Cardiac muscle cell (in vitro differentiated cells and primary cell): Measurements from ENCODE around the gene LRIG2. TPM values are rescaled to one million over a fixed set of nuclear protein-coding genes. Genes with fewer than 3 reads are reported as not detected.
A peak's percentile ranks its signal among the peaks of the same experiment; 100 is the strongest.

ENCODE experiments used
- DNase-seq, 2 donors: peaks; one replicate each; pipeline versions ENCODE4 v3.0.0 to v3.0.0-alpha.2; 2010 to 2017; ENCODE audit warnings: low read depth in 1 of 2, low spot score in 1 of 2
- H3K27ac ChIP-seq: fragments of 200-600 bp; sonication (generic); 2 replicates; pipeline ENCODE4 v1.5.1; 2016
- H3K27me3 ChIP-seq: fragments of 200-600 bp; sonication (generic); 2 replicates; pipeline ENCODE4 v1.6.0; 2016; ENCODE audit warnings: control low read depth
- H3K36me3 ChIP-seq: fragments of 200-600 bp; sonication (generic); 2 replicates; pipeline ENCODE4 v1.5.1; 2016; ENCODE audit warnings: control low read depth
- H3K4me1 ChIP-seq: fragments of 200-600 bp; sonication (generic); 2 replicates; pipeline ENCODE4 v1.8.1; 2017; ENCODE audit warnings: low read depth, mild to moderate bottlenecking, mixed run types
- H3K4me3 ChIP-seq: fragments of 200-600 bp; sonication (generic); 2 replicates; pipeline ENCODE4 v1.5.1; 2016; ENCODE audit warnings: mild to moderate bottlenecking
- H3K9me3 ChIP-seq: fragments of 200-600 bp; sonication (generic); 2 replicates; pipeline ENCODE4 v1.5.1; 2017; ENCODE audit warnings: low read depth, mild to moderate bottlenecking, control low read depth
- CTCF ChIP-seq: IDR thresholded peaks from 2 replicates; pipeline ENCODE4 v1.5.1; 2012; ENCODE audit warnings: low read depth, mild to moderate bottlenecking, low read length
- polyA plus RNA-seq: library from polyadenylated mRNA; unstranded; fragments of >200 nt; fragmentation: Nextera tagmentation; extraction: Ambion mirVana; gene quantifications from 2 replicates; pipeline ENCODE4 v1.2.1, GENCODE V29; 2016
- total RNA-seq: library from RNA; depleted of rRNA; stranded (reverse); fragments of >200 nt; gene quantifications from 2 replicates; pipeline ENCODE4 v1.2.3, GENCODE V29; 2016

LRIG2 gene
- total and polyA plus RNA-seq, 2 experiments from 2014 or later = 7.2 to 15.5 TPM

GRCh38 chr1:113123737-113124136 is 50.7 kb downstream of the LRIG2 start:
- Histone ChIP-seq H3K9me3 (no peaks in the 10 kb centered on the region), H3K27me3 (no peaks in the 10 kb centered on the region), H3K4me1 (no peaks in the 10 kb centered on the region), H3K27ac (no peak overlapping the region), H3K36me3 (peaks cover 59% of the 10 kb centered on the region), H3K4me3 (no peak overlapping the region)
- DNase-seq = peak in 1 of 2 donors; percentile 53
- no peak for TF ChIP-seq CTCF

- H3K4me1 ChIP-seq = peaks cover 2% of the 10 kb centered on the region
- no peak for TF ChIP-seq CTCF
- DNase-seq = peak in 1 of 2 donors; percentile 52
- H3K27me3 ChIP-seq = no peaks in the 10 kb centered on the region
- H3K36me3 ChIP-seq = peaks cover 54% of the 10 kb centered on the region
- H3K27ac ChIP-seq = no peak overlapping the region
- no peak overlapping the region for H3K4me3 ChIP-seq
- H3K9me3 ChIP-seq = no peaks in the 10 kb centered on the region
These were observed 51.4 kb downstream of the LRIG2 start for GRCh38 chr1:113124366-113124765.

GRCh38 chr1:113125517-113125916 is 52.5 kb downstream of the LRIG2 start:
- Histone ChIP-seq H3K9me3 (no peaks in the 10 kb centered on the region), H3K27ac (no peak overlapping the region), H3K4me1 (peaks cover 5% of the 10 kb centered on the region), H3K4me3 (no peak overlapping the region), H3K27me3 (no peaks in the 10 kb centered on the region), H3K36me3 (peaks cover 43% of the 10 kb centered on the region)
- no peak for DNase-seq
- TF ChIP-seq CTCF = no peak

GRCh38 chr1:113126207-113126606 is 53.2 kb downstream of the LRIG2 start:
- H3K4me3 ChIP-seq = no peak overlapping the region
- no peaks in the 10 kb centered on the region for H3K9me3 ChIP-seq
- DNase-seq = no peak
- no peaks in the 10 kb centered on the region for H3K27me3 ChIP-seq
- H3K4me1 ChIP-seq = peaks cover 5% of the 10 kb centered on the region
- peaks cover 38% of the 10 kb centered on the region for H3K36me3 ChIP-seq
- TF ChIP-seq CTCF = no peak
- no peak overlapping the region for H3K27ac ChIP-seq

GRCh38 chr1:113128116-113128515 is 55.1 kb downstream of the LRIG2 start:
- no peak overlapping the region for H3K4me3 ChIP-seq
- no peak overlapping the region for H3K27ac ChIP-seq
- H3K4me1 ChIP-seq = peaks cover 5% of the 10 kb centered on the region
- TF ChIP-seq CTCF = no peak
- no peak for DNase-seq
- H3K27me3 ChIP-seq = no peaks in the 10 kb centered on the region
- no peaks in the 10 kb centered on the region for H3K9me3 ChIP-seq
- H3K36me3 ChIP-seq = peaks cover 26% of the 10 kb centered on the region
